ENCODE data around the gene SLC66A2.
"Not testable (repeated sequence)": the region's sequence is repeated elsewhere in the genome, so short reads cannot be mapped to it uniquely, and the experiment has no call there.

The SLC66A2 gene

GRCh38 chr18:79881695-79882094 lies 69.8 kb downstream of the SLC66A2 start:
- H3K4me3 ChIP-seq (ENCODE audit: low read length): no peak overlapping the region
- TF ChIP-seq CTCF (conservative IDR thresholded peaks at IDR 0.05; ENCODE audit: low read length): no peak
- no peak for DNase-seq (ENCODE audit: low read depth)

GRCh38 chr18:79879566-79879965 lies 71.9 kb downstream of the SLC66A2 start:
- no peak for DNase-seq (ENCODE audit: low read depth)
- no peak for TF ChIP-seq CTCF (conservative IDR thresholded peaks at IDR 0.05; ENCODE audit: low read length)
- H3K4me3 ChIP-seq (ENCODE audit: low read length): no peak overlapping the region

- DNase-seq (ENCODE audit: low read depth): no peak
- H3K4me3 ChIP-seq (ENCODE audit: low read length): no peak overlapping the region
- no peak for TF ChIP-seq CTCF (conservative IDR thresholded peaks at IDR 0.05; ENCODE audit: low read length)
These were observed 72.6 kb downstream of the SLC66A2 start for GRCh38 chr18:79878741-79879378.

GRCh38 chr18:79878246-79878645 lies 73.2 kb downstream of the SLC66A2 start:
- not testable (repeated sequence) for DNase-seq (ENCODE audit: low read depth); H3K4me3 ChIP-seq (ENCODE audit: low read length)

GRCh38 chr18:79877163-79878091 lies 74.0 kb downstream of the SLC66A2 start:
- DNase-seq (ENCODE audit: low read depth): no peak
- no peak overlapping the region for H3K4me3 ChIP-seq (ENCODE audit: low read length)
- no peak for TF ChIP-seq CTCF (conservative IDR thresholded peaks at IDR 0.05; ENCODE audit: low read length)

- no peak for DNase-seq (ENCODE audit: low read depth)
- no peak for TF ChIP-seq CTCF (conservative IDR thresholded peaks at IDR 0.05; ENCODE audit: low read length)
These were observed 75.0 kb downstream of the SLC66A2 start for GRCh38 chr18:79876497-79876896.

GRCh38 chr18:79875931-79876461 lies 75.5 kb downstream of the SLC66A2 start:
- no peak for DNase-seq (ENCODE audit: low read depth)
- no peak overlapping the region for H3K4me3 ChIP-seq (ENCODE audit: low read length)
- no peak for TF ChIP-seq CTCF (conservative IDR thresholded peaks at IDR 0.05; ENCODE audit: low read length)

More at GRCh38 chr18:79876497-79876896, 75.0 kb downstream of the SLC66A2 start:
- no peak overlapping the region for H3K4me3 ChIP-seq (ENCODE audit: low read length)

Measured in AG10803 (cell line).